PC-3 (cell line): ENCODE measurements around the gene SLIT1. TPM values are rescaled to one million over a fixed set of nuclear protein-coding genes. Genes with fewer than 3 reads are reported as not detected.
A peak's percentile ranks its signal among the peaks of the same experiment; 100 is the strongest.

Experiments
- ATAC-seq: fragments of 200-7000 bp; cut with Tn5 transposase; 2 replicates; pipeline ENCODE4 v1.9.1; 2020; ENCODE audit warnings: mild to moderate bottlenecking, moderate library complexity
- BruUV-seq: library from RNA; stranded (reverse); fragments of 400-500 nt; replicated peaks from 2 replicates; lab custom pipeline; 2021; lab: Mats Ljungman, UMichigan
- CTCF ChIA-PET: fragments of 300-600 bp; sonication (Branson Sonifier 250); formaldehyde crosslinking; loops from one replicate; lab custom pipeline; 2022; ENCODE audit warnings: antibody characterized with exemption; lab: Charles Lee
- POLR2A ChIA-PET: fragments of 300-600 bp; sonication (Branson Sonifier 250); formaldehyde crosslinking; loops from one replicate; lab custom pipeline; 2022; ENCODE audit warnings: antibody characterized with exemption; ENCODE audit not compliant: unreplicated experiment; lab: Charles Lee
- DNase-seq: peaks from one replicate; pipeline ENCODE4 v3.0.0-alpha.2; 2015
- H2AFZ ChIP-seq: fragments of 300-600 bp; sonication (generic); 2 replicates; pipeline ENCODE4 v1.6.0; 2016; ENCODE audit warnings: antibody characterized with exemption, low read length
- H3F3A ChIP-seq: fragments of 300-600 bp; sonication (generic); one replicate; pipeline ENCODE4 v1.6.0; 2017; ENCODE audit warnings: antibody characterized with exemption, low read length, control low read depth, mild to moderate bottlenecking; ENCODE audit not compliant: unreplicated experiment
- H3K27ac ChIP-seq: fragments of 300-600 bp; sonication (generic); 2 replicates; pipeline ENCODE4 v1.5.1; 2016; ENCODE audit warnings: mild to moderate bottlenecking, low read length
- H3K27me3 ChIP-seq: fragments of 300-600 bp; sonication (generic); 2 replicates; pipeline ENCODE4 v1.6.1; 2016; ENCODE audit warnings: low read length, mixed read lengths
- H3K36me3 ChIP-seq: fragments of 300-600 bp; sonication (generic); 2 replicates; pipeline ENCODE4 v1.6.1; 2016; ENCODE audit warnings: low read depth, mixed run types, low read length, mixed read lengths
- H3K4me1 ChIP-seq: fragments of 300-600 bp; sonication (generic); 2 replicates; pipeline ENCODE4 v1.5.1; 2016; ENCODE audit warnings: low read length; ENCODE audit not compliant: insufficient read depth
- H3K4me2 ChIP-seq: fragments of 300-600 bp; sonication (generic); 2 replicates; pipeline ENCODE4 v1.6.0; 2016; ENCODE audit warnings: low read length
- H3K4me3 ChIP-seq: fragments of 300-600 bp; sonication (generic); 2 replicates; pipeline ENCODE4 v1.5.1; 2016; ENCODE audit warnings: mild to moderate bottlenecking, low read length, mixed read lengths
- H3K79me2 ChIP-seq: fragments of 300-600 bp; sonication (generic); 2 replicates; pipeline ENCODE4 v1.6.1; 2017; ENCODE audit warnings: low read length, mixed read lengths
- H3K9ac ChIP-seq: fragments of 300-600 bp; sonication (generic); 2 replicates; pipeline ENCODE4 v1.6.0; 2016; ENCODE audit warnings: mild to moderate bottlenecking, low read length
- H3K9me2 ChIP-seq: fragments of 300-600 bp; sonication (generic); replicated peaks from 2 replicates; pipeline ENCODE4 v1.6.1; 2016; ENCODE audit warnings: mixed run types, low read length, mixed read lengths
- H3K9me3 ChIP-seq: fragments of 300-600 bp; sonication (generic); 2 replicates; pipeline ENCODE4 v1.6.1; 2016; ENCODE audit warnings: low read length, mixed read lengths
- H4K20me1 ChIP-seq: fragments of 300-600 bp; sonication (generic); 2 replicates; pipeline ENCODE4 v1.6.1; 2016; ENCODE audit warnings: low read length, mixed read lengths
- CTCF ChIP-seq: fragments of 300-600 bp; sonication (generic); conservative IDR thresholded peaks from 2 replicates; pipeline ENCODE4 v1.5.1; 2017; ENCODE audit warnings: antibody characterized with exemption, low read depth, mild to moderate bottlenecking, low read length
- EZH2 ChIP-seq: fragments of 300-600 bp; sonication (generic); IDR thresholded peaks from one replicate; pipeline ENCODE4 v1.6.1; 2017; ENCODE audit warnings: antibody characterized with exemption, mild to moderate bottlenecking, low read length; ENCODE audit not compliant: unreplicated experiment
- EZH2phosphoT487 ChIP-seq: fragments of 300-600 bp; sonication (generic); IDR thresholded peaks from 2 replicates; pipeline ENCODE4 v1.6.1; 2018; ENCODE audit warnings: mild to moderate bottlenecking, antibody characterized with exemption, low read length, borderline replicate concordance
- intact Hi-C: fragments of 100-400 bp; cut with micrococcal nuclease; formaldehyde crosslinking; loops from 2 replicates; pipeline ENCODE4 v1.9.0; 2023
- total RNA-seq: library from RNA; depleted of rRNA; stranded (reverse); fragments of >200 nt; gene quantifications from 2 replicates; pipeline ENCODE4 v1.2.3, GENCODE V29; 2014

Gene SLIT1
- total RNA-seq, 1 experiment from 2014 or later = not detected

GRCh38 chr10:97000487-97001182, 185.1 kb downstream of the SLIT1 start:
- CTCF ChIA-PET = no interaction called here
- no peak for TF ChIP-seq EZH2
- TF ChIP-seq CTCF = no peak; the same call in 1 of the 2 replicates
- TF ChIP-seq EZH2phosphoT487 = no peak
- Histone ChIP-seq H3K27me3 (no peaks in the 10 kb centered on the region), H2AFZ (no peak overlapping the region), H3K9me2 (no peaks in the 10 kb centered on the region), H3K27ac (no peak overlapping the region), H3K4me1 (peaks cover 16% of the 10 kb centered on the region), H3K9me3 (no peaks in the 10 kb centered on the region), H3K79me2 (no peaks in the 10 kb centered on the region), H4K20me1 (no peaks in the 10 kb centered on the region), H3K4me2 (peak overlapping the region; percentile 37), H3K4me3 (no peak overlapping the region), H3K36me3 (no peaks in the 10 kb centered on the region), H3F3A (no peaks in the 10 kb centered on the region), H3K9ac (no peak overlapping the region)
- DNase-seq = peak; percentile 70
- peak; percentile 68 for ATAC-seq
- POLR2A ChIA-PET = interaction anchor here (0.7 kb wide), 1 partner anchor 137 kb away, joined by 8 read pairs; no protein-coding TSS in a partner anchor
- BruUV-seq = no TSS peak
- intact Hi-C loops = no loop called here

- Histone ChIP-seq H3K79me2 (no peaks in the 10 kb centered on the region), H3K9ac (no peak overlapping the region), H3K4me1 (peaks cover 16% of the 10 kb centered on the region), H3F3A (no peaks in the 10 kb centered on the region), H2AFZ (no peak overlapping the region), H3K36me3 (no peaks in the 10 kb centered on the region), H3K4me3 (no peak overlapping the region), H4K20me1 (no peaks in the 10 kb centered on the region), H3K9me2 (no peaks in the 10 kb centered on the region), H3K4me2 (peak overlapping the region; percentile 37; the same call in 1 of the 2 replicates), H3K9me3 (no peaks in the 10 kb centered on the region), H3K27ac (no peak overlapping the region), H3K27me3 (no peaks in the 10 kb centered on the region)
- TF ChIP-seq CTCF = no peak
- no peak for TF ChIP-seq EZH2
- no peak for TF ChIP-seq EZH2phosphoT487
- POLR2A ChIA-PET = interaction anchor here (0.7 kb wide), 1 partner anchor 136 kb away, joined by 8 read pairs; no protein-coding TSS in a partner anchor
- intact Hi-C loops = no loop called here
- ATAC-seq (no peak), DNase-seq (no peak)
- no TSS peak for BruUV-seq
- CTCF ChIA-PET = no interaction called here
These were observed 185.8 kb downstream of the SLIT1 start for GRCh38 chr10:96999987-97000386.

GRCh38 chr10:96999337-96999736, 186.4 kb downstream of the SLIT1 start:
- Histone ChIP-seq H2AFZ (no peak overlapping the region), H3K4me2 (no peak overlapping the region), H3F3A (no peaks in the 10 kb centered on the region), H3K9me2 (no peaks in the 10 kb centered on the region), H3K4me3 (no peak overlapping the region), H3K9me3 (no peaks in the 10 kb centered on the region), H3K36me3 (no peaks in the 10 kb centered on the region), H3K27me3 (no peaks in the 10 kb centered on the region), H3K9ac (no peak overlapping the region), H3K79me2 (no peaks in the 10 kb centered on the region), H4K20me1 (no peaks in the 10 kb centered on the region), H3K27ac (no peak overlapping the region), H3K4me1 (peaks cover 16% of the 10 kb centered on the region)
- TF ChIP-seq EZH2phosphoT487 = no peak
- no peak for TF ChIP-seq CTCF
- TF ChIP-seq EZH2 = no peak
- DNase-seq (no peak), ATAC-seq (no peak)
- ChIA-PET POLR2A (no interaction called here), CTCF (no interaction called here)
- intact Hi-C loops = no loop called here
- no TSS peak for BruUV-seq
